Type B pancreatic cell (in vitro differentiated cells): ENCODE results near the gene EMC1. TPM values are rescaled to one million over a fixed set of nuclear protein-coding genes. Genes with fewer than 3 reads are reported as not detected.
"Not testable (repeated sequence)": the region's sequence is repeated elsewhere in the genome, so short reads cannot be mapped to it uniquely, and the experiment has no call there.

Source experiments
- DNase-seq: peaks from one replicate; pipeline ENCODE4 v3.0.0; 2021; ENCODE audit warnings: mixed read lengths; ENCODE audit not compliant: unreplicated experiment; ENCODE audit errors: extremely low spot score
- H3K27ac Mint-ChIP-seq: 2 replicates; pipeline ENCODE4 v1.8.0; 2021; ENCODE audit warnings: mild to moderate bottlenecking, mixed read lengths
- H3K27me3 Mint-ChIP-seq: 2 replicates; pipeline ENCODE4 v1.8.0; 2021; ENCODE audit warnings: mixed read lengths
- H3K36me3 Mint-ChIP-seq: 2 replicates; pipeline ENCODE4 v1.8.0; 2021; ENCODE audit warnings: mixed read lengths
- H3K4me1 Mint-ChIP-seq: one replicate; pipeline ENCODE4 v1.8.0; 2021; ENCODE audit warnings: mixed read lengths; ENCODE audit not compliant: unreplicated experiment
- H3K4me3 Mint-ChIP-seq: 2 replicates; pipeline ENCODE4 v1.8.0; 2021; ENCODE audit warnings: mild to moderate bottlenecking, mixed read lengths
- H3K9me3 Mint-ChIP-seq: 2 replicates; pipeline ENCODE4 v1.8.0; 2021; ENCODE audit warnings: mixed read lengths
- CTCF ChIP-seq: fragments of 200-600 bp; sonication (generic); conservative IDR thresholded peaks from 2 replicates; pipeline ENCODE4 v1.5.0; 2021; ENCODE audit warnings: antibody characterized with exemption, mild to moderate bottlenecking
- total RNA-seq: library from RNA; stranded (reverse); gene quantifications from 2 replicates; pipeline ENCODE4 v1.2.1, GENCODE V29; 2021; ENCODE audit warnings: low replicate concordance

EMC1 gene
- total RNA-seq, 1 donor from 2014 or later: 60.1 TPM

- TF ChIP-seq CTCF: no peak
- Mint-ChIP-seq H3K4me3 (peak overlapping the region; percentile 71), H3K4me1 (no peaks in the 10 kb centered on the region), H3K27ac (peak overlapping the region; percentile 26), H3K27me3 (peaks cover 18% of the 10 kb centered on the region), H3K9me3 (no peaks in the 10 kb centered on the region), H3K36me3 (peaks cover 5% of the 10 kb centered on the region)
- no peak for DNase-seq
Observed at GRCh38 chr1:19287436-19288185, 36.3 kb upstream of the EMC1 start.

GRCh38 chr1:19285807-19286206, 34.5 kb upstream of the EMC1 start:
- H3K27me3 Mint-ChIP-seq: peaks cover 18% of the 10 kb centered on the region
- not testable (repeated sequence) for H3K36me3 Mint-ChIP-seq, H3K4me3 Mint-ChIP-seq, H3K4me1 Mint-ChIP-seq, DNase-seq, H3K9me3 Mint-ChIP-seq, H3K27ac Mint-ChIP-seq

- not testable (repeated sequence) for H3K4me3 Mint-ChIP-seq, H3K36me3 Mint-ChIP-seq, DNase-seq, H3K4me1 Mint-ChIP-seq, H3K27ac Mint-ChIP-seq, H3K9me3 Mint-ChIP-seq
- H3K27me3 Mint-ChIP-seq: peaks cover 18% of the 10 kb centered on the region
Observed at GRCh38 chr1:19285366-19285765, 34.0 kb upstream of the EMC1 start.

GRCh38 chr1:19284881-19285280, 33.6 kb upstream of the EMC1 start:
- H3K9me3 Mint-ChIP-seq: no peaks in the 10 kb centered on the region

GRCh38 chr1:19283891-19284290, 32.6 kb upstream of the EMC1 start:
- H3K27ac Mint-ChIP-seq: no peak overlapping the region
- H3K27me3 Mint-ChIP-seq: peaks cover 6% of the 10 kb centered on the region
- H3K9me3 Mint-ChIP-seq: no peaks in the 10 kb centered on the region
- no peak for TF ChIP-seq CTCF
- no peak overlapping the region for H3K4me3 Mint-ChIP-seq
- no peaks in the 10 kb centered on the region for H3K4me1 Mint-ChIP-seq
- DNase-seq: no peak
- no peaks in the 10 kb centered on the region for H3K36me3 Mint-ChIP-seq

More at GRCh38 chr1:19284881-19285280, 33.6 kb upstream of the EMC1 start:
- Mint-ChIP-seq H3K36me3 (peaks cover 5% of the 10 kb centered on the region), H3K4me3 (no peak overlapping the region), H3K27me3 (peaks cover 16% of the 10 kb centered on the region), H3K27ac (no peak overlapping the region), H3K4me1 (no peaks in the 10 kb centered on the region)
- no peak for DNase-seq
- TF ChIP-seq CTCF: no peak

GRCh38 chr1:19274636-19275035, 23.3 kb upstream of the EMC1 start:
- no peak for DNase-seq
- no peak overlapping the region for H3K4me3 Mint-ChIP-seq
- no peak for TF ChIP-seq CTCF
- H3K27ac Mint-ChIP-seq: no peak overlapping the region
- no peaks in the 10 kb centered on the region for H3K27me3 Mint-ChIP-seq
- no peaks in the 10 kb centered on the region for H3K36me3 Mint-ChIP-seq
- no peaks in the 10 kb centered on the region for H3K9me3 Mint-ChIP-seq
- no peaks in the 10 kb centered on the region for H3K4me1 Mint-ChIP-seq

- not testable (repeated sequence) for H3K27me3 Mint-ChIP-seq, H3K9me3 Mint-ChIP-seq, H3K36me3 Mint-ChIP-seq, H3K4me3 Mint-ChIP-seq, H3K27ac Mint-ChIP-seq, H3K4me1 Mint-ChIP-seq, DNase-seq
Observed at GRCh38 chr1:19273844-19274531, 22.7 kb upstream of the EMC1 start.
